SU-DHL-6 (cell line): ENCODE results near the gene FHOD3.

Experiments
- EZH2phosphoT487 ChIP-seq: fragments of 200-600 bp; sonication (generic), shearing (Covaris generic); conservative IDR thresholded peaks from 2 replicates; pipeline ENCODE4 v1.6.1; 2018; ENCODE audit warnings: mild to moderate bottlenecking, antibody characterized with exemption, low read length, moderate library complexity, mixed read lengths
- TF ChIP-seq, protein P1 (sequence below): fragments of 200-600 bp; sonication (generic); IDR thresholded peaks from one replicate; pipeline ENCODE4 v1.5.1; 2017; ENCODE audit warnings: antibody characterized with exemption, mild to moderate bottlenecking, low read length, moderate library complexity; ENCODE audit not compliant: insufficient read depth, poor library complexity, severe bottlenecking

DNA sequence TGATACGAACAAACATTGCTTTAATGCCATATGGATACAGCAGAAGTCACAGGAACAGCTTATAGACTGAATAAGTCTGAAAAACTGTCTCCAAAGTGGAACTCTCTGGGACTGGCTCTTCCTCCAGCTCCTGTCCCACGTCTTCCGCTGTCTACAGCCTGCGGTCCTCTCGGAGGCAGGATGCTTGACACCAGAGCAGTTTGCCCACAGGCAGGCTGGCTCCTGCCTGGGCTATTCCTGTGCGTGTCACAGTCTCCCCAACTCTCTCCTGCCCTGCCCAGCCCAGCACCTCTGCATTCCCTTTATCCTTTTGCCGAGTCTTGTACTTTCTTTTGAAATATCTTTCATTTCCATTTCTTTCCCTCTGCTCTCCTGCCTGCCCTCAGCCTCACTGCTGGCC lies 234.1 kb downstream of the FHOD3 start:
- TF ChIP-seq, protein P1, sequence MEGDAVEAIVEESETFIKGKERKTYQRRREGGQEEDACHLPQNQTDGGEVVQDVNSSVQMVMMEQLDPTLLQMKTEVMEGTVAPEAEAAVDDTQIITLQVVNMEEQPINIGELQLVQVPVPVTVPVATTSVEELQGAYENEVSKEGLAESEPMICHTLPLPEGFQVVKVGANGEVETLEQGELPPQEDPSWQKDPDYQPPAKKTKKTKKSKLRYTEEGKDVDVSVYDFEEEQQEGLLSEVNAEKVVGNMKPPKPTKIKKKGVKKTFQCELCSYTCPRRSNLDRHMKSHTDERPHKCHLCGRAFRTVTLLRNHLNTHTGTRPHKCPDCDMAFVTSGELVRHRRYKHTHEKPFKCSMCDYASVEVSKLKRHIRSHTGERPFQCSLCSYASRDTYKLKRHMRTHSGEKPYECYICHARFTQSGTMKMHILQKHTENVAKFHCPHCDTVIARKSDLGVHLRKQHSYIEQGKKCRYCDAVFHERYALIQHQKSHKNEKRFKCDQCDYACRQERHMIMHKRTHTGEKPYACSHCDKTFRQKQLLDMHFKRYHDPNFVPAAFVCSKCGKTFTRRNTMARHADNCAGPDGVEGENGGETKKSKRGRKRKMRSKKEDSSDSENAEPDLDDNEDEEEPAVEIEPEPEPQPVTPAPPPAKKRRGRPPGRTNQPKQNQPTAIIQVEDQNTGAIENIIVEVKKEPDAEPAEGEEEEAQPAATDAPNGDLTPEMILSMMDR = no peak
- no peak for TF ChIP-seq EZH2phosphoT487
